Pulmonary artery endothelial cell (primary cell): Measurements from ENCODE around the gene SERINC1. TPM values are rescaled to one million over a fixed set of nuclear protein-coding genes. Genes with fewer than 3 reads are reported as not detected.
"Not testable (repeated sequence)": the region's sequence is repeated elsewhere in the genome, so short reads cannot be mapped to it uniquely, and the experiment has no call there.

ENCODE experiments used
- DNase-seq: peaks from one replicate; pipeline ENCODE4 v3.0.0-alpha.2; 2011; ENCODE audit warnings: low read depth, low spot score
- total RNA-seq: library from RNA; depleted of rRNA; stranded (reverse); fragments of >200 nt; gene quantifications from 2 replicates; pipeline ENCODE4 v1.2.3, GENCODE V29; 2014

The SERINC1 gene
- total RNA-seq: 143 and 194 TPM in 2 replicates

DNA sequence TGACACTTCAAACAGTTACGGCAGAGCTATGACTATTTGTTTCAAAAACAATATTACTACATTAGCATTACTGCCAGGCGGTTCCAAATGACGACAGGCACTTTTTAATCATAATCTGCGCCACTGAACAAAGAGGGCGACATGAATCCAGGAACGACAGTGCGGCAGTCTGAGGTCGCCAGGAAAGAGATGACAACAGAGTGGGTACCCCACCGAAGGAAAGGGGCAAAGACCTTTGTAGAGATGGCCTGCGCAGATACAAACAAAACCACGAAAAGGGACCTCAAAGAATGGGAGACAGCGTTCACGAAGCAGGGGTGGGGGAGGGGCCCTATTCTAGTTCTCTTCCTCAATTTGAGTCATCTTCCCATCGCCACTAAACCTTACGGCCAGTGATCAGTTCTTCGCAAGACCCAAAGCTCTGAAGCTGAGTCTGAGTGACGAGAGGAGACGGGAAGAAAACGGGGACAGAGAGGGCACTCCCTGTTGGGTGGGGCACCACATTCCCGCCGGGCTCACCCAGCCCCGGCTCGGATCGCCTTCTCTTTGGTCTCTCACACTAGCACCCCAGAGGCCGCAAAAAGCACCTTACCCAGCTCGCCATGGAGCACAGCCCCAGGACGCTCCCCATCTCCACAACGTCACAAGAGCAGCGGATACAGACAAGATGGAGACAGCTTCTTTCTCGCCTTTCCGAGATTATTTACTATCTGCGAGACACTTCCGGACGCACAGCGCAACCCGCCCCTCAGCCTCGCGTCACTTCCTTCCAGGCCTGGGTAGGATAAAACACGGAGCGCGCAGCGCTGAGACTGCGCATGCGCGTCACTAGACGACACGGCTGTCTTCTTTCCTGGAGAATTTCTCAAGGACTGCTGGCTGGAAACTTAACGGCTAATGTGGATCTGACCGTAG is at the start of gene SERINC1:
SERINC1 (minus strand) TSS at position 701 of the 915 bp plus-strand sequence; CDS start at position 631, 70 bp downstream.
- peak; percentile 89 for DNase-seq

DNA sequence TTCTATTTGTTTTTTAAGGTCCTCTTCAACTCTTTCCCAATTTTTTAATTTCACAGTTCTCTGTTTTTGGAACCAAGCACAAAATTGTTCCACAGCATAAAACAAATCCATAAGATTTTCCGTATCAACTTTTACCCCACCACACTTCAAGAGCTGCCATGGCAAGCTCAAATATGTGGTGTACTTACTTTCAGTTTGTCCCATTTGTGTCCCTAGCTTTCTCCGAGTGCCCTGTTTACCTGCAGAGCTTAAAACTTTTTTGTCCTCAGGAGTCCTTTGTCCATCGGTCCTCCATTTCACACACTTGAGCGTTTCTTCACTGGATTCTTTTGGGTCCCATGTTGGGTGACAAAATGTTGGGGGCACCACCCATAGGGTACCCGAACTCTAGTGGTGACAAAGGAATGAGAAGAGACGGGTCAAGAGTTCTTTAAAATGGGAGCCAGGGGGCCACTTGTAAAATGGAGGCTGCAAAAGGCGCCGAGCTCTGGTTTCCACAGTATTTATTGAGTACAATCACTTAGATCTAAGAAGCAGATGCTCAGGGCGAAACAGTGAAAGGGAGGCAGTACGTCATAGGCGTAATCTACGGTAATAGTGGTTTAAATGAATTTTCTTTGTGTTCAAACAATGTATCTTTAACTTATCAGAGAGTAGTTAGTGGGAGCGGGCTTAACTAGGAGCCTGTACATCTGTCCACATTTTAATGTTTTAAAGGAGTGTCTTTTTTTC is 39.8 kb upstream of the SERINC1 start:
- DNase-seq: no peak

DNA sequence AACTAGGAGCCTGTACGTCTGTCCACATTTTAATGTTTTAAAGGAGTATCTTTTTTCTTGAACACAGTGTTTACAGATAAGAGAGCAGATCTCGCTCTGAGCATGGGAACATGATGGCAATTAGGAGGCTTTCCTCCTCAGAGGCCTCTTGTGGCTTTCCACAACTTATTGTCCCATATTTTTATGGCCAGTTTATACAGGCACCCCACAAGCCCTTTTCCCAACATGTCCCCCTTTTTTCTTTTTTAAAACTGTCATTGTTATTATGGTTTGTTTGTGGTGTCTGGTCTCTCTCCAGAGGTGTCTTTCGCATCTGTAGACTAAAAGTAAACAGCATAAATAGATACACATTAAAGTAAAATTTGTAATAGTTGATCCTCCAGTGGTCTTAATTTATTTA is 33.6 kb upstream of the SERINC1 start:
- DNase-seq: not testable (repeated sequence)

DNA sequence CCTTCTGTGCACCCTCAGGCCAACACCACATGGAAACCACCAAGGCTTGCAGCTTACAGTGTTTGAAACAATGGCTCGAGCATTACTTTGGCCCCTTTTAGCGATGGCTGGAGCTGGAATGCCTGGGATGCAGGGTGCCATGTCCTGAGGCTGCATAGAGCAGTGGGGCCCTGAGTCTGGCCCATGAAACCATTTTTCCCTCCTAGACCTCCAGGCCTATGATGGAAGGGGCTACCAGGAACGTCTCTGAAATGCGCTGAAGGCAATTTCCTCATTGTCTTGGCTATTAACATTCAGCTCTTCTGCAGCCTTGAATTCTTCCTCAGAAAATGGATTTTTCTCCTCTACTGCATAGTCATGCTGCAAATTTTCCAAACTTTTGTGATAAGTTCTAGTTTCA is 29.9 kb upstream of the SERINC1 start:
- DNase-seq: no peak

DNA sequence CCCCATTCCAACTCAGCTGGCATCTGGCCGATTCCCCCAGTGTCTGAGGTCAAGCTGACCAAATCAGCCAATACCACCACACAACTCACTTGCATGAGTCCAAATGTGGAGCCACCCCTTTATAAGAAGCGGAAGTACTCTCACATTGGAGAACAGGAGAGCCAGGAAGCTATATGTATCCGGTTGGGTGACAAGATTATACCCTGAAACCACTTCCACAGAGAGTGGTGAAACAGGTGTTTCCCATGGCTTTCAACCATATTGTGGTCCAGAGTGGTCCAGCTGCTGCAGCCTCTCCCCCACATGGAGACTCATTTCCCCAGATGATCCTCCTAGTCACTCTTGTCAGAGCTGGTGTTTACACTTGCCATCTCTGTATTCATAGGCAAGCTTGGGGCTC is 24.0 kb upstream of the SERINC1 start:
- DNase-seq: no peak

DNA sequence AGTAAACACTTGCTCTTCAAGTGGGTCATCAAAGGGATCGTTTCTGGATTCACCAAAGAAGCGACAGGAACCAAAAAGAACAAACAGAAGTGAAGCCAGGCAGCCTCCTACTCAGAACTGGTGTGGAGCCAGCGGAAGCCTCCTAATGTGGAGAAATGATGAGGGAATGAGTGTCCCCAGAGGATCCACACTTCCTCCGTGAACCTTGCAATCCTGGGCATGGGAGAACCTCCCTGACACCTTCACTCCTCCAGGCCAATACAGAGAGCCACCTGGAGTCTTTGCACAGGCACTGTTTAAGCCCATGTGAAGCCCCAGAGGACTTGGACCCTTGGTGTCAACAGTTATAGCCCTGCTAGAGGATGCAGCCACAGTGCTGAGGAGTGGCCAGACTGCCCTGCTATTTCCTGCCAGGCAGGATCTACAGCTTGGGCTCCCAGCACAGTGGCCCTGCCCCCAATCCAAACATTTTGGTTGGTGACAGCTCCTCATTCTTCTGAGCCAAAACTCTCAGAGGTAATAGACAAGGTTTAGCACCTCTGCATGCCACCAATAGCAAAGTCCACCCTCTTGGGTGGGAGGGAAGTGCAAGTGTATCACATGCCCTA is 23.2 kb upstream of the SERINC1 start:
- no peak for DNase-seq

DNA sequence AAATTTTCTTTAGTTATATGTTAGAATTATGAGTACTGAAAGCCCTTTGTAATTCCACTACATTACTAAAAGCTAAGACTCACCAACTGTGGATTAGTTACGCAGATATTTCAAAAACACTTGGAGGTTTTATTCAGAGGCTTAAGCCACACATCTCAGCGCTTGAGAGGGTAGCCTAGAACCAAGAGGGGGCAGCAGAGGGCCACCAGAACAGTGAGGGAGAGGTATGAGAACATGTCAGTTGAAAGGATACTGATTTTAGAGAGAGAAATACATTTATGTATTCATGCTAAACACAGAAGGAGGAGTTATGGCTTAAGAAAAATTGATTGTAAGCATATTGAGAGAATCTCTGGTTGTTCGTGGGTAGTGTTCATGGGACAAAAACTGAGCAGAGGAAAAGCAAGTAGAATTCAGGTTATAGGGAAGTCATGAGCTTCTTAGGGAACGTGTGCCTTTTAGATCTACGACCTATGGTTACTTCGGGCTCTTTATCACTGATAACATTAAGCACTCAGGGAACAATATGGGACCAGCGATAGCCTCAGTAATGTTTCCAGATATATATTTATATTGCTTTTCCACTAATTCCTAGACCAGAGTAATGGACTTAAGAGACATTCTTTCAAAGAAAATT is 20.4 kb upstream of the SERINC1 start:
- peak; percentile 32 for DNase-seq

DNA sequence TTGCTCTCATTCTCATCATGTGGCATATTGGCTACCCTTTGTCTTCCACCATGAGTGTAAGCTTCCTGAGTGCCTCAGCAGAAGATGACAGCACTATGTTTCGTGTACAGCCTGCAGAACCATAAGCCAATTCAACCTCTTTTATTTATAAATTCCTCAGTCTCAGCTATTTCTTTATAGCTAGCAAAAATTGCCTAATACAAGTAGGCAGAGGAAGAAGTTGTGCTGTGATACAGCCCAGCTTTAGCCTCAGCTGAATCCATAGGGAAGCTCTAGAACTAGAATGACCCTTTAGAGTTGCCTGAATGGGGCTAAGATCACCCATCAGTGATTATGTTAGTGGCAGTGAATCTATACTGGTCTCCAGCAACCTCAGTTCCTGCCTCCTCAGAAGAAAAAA is 19.0 kb upstream of the SERINC1 start:
- no peak for DNase-seq

DNA sequence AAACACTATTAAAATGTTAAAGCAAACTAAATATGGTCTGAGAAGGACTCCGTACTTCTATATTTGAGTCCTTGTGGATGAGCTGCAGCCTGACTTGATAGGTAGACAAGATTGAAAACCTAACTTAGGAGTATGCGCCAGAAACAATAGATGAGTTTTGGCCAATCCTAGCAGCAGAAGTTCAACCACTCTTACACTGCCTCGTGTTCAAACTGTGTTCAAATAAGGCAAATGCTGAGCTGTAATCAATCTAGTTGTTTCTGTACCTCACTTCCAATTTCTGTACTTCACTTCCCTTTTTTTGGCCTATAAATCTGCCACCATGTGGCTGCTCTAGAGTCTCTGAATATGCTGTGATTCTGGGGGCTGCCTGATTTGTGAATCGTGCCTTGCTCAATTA is 13.2 kb upstream of the SERINC1 start:
- no peak for DNase-seq

DNA sequence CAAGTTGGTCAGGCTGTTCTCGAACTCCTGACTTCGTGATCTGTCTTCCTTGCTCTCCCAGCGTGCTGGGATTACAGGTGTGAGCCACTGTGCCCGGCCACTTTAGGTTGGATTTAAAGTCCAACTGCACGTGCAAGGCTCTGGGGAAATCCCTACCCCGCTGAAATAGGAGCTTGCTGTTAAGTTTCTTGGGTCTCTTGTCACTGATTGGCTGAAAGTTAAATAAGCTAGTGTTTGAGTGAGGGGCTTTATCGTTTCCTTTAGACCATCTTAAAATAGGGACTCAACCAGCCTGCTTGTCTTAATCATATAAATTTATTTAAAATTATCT is 11.1 kb upstream of the SERINC1 start:
- no peak for DNase-seq

DNA sequence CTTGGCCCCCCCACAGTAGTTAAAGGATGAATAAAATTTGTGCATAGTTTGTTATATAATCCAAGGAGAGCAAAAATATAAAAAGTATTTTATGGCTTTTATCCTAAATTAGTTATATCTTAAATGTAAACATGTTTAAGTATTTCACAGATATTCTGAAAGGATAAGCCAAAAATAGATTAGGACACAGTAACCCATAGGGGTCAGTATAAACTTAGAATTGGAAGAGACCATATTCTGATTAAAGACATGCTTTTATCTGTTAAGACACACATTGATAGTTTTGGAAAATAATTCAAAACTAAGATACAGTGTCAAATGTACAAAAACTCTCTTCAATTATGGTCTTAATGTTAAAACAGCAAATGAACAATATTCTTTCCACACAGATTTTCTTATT is 4.5 kb upstream of the SERINC1 start:
- no peak for DNase-seq

DNA sequence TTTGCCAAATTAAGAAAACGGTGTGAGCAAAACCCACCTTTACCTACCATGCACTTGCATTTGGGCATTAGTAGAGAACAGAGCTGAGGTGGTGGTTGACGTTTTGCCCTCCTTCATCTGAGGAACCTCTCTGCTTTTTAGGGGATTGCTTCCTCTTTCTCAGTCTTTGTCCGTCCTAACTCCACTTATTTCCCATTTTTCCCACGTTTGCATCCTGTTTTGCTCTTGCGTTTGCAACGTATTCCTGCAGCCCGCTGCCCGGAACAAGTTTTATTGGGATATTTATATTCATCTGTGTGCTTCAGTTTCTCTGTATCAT is 374 bp upstream of the SERINC1 start:
- no peak for DNase-seq

DNA sequence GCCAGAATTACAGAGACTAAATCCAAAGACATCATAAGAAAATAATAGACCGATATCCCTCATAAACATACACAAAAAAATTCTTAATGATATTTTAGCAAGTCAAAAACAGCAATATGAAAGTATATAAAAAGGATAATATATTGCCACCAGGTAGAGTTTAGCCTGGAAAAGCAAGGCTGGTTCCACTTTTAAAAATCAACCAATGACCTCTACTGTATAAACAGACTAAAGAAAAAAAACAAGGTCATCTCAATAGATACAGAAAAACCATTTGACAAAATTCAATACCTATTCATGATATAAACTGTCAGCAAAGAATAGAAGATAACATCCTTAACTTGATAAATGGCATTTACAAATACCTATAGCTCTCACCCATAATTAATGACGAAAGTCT is 9.7 kb downstream of the SERINC1 start:
- DNase-seq: no peak

DNA sequence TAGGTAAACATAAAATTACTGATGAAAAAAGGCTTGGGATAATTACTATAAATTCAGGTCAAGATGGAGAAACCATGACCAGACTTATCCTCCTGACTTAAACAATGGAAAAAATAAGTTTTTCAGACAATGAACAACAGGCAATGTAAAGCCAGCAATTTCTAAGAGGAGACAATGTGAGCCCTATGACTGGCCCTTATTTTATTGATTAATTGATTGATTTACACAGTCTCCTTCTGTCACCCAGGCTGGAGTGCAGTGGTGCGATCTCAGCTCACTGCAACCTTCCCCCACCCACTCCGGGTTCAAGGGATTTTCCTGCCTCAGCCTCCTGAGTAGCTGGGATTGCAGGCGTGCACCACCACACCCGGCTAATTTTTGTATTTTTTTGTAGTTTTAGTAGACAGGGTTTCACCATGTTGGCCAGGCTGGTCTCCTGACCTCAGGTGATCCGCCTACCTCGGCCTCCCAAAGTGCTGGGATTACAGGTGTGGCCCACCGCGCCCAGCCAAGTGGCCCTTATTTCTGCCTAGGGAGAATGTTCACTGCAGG is 11.7 kb downstream of the SERINC1 start:
- not testable (repeated sequence) for DNase-seq

DNA sequence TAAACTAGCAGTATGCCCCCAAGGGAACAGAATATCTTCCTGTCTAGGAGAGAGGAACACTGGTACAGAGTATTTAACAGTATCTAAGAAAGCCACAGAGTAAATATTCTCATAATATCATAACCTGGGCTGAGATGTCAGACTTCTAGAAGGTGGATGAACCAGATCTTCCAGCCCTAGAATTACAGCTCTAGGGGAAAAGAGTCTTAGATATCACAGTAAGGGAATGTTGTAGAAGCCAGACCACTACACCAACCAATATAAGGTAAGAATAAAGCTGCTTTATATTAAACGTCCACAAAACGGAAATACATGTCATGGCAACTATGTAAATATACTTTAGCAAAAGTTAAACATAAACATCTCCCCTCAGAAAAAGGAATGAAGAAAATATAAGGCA is 12.4 kb downstream of the SERINC1 start:
- no peak for DNase-seq

DNA sequence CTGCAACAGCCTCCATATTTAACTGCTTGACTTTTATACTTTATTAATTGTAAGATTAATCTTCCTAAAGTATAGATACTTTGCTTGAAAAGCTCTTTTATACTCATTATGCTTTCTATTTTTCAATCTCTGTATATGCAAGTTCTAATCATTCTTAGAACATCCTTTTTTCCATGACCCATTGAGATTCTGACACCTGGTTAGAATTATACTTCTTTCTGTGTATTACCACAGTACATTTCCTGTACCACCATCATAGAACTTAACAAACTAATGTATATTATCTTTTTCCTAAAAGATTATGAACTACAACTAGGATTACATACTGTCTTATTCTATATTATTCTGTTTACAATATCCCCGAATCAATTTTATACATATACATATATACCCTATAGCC is 13.5 kb downstream of the SERINC1 start:
- DNase-seq: no peak

DNA sequence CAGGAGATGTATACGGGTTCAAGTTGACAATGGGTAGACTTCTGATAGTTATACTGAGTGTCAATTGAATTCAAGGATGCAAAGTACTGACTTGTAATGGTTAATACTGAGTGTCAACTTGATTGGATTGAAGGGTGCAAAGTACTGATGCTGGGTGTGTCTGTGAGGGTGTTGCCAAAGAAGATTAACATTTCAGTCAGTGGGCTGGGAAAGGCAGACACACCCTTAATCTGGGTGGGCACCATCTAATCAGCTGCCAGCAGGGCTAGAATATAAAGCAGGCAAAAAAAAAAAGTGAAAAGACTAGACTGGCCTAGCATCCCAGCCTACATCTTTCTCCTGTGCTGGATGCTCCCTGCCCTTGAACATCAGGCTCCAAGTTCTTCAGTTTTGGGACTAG is 16.5 kb downstream of the SERINC1 start:
- DNase-seq: not testable (repeated sequence)

DNA sequence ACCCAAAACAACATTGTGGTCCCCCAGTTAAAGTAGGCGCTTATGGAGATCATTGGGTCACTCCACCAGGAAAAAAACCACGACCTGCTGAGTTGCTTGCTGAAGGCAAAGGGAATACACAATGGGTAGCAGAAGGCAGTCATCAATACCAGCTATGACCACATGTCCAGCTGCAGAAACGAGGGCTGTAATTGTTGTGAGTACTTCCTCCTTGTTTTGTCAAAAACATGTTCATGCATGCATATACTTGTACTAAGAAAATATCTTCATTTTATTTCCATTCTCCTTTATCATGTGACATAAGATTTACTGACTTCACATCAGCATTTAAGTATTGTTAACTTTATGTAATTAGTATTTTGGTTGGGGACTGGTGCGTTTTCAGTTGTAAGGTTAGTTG is 16.9 kb downstream of the SERINC1 start:
- DNase-seq: no peak

DNA sequence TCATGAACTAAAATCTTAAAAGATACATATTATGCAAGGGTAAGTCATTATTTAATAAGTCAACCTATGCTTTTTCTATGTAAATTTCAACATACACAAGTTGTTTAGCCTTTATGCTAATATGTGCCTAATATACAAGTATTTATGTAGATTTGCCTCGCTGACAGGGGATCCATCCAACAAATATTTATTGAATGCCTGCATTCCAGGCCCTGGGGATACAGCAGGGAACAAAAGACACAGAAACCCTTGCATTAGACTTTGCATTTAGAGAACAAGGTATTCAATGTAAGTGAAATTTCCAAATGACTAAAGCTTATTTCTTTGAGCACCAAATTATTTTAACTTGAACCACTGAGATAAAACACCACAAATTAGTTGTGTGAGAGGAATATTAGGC is 19.1 kb downstream of the SERINC1 start:
- no peak for DNase-seq

DNA sequence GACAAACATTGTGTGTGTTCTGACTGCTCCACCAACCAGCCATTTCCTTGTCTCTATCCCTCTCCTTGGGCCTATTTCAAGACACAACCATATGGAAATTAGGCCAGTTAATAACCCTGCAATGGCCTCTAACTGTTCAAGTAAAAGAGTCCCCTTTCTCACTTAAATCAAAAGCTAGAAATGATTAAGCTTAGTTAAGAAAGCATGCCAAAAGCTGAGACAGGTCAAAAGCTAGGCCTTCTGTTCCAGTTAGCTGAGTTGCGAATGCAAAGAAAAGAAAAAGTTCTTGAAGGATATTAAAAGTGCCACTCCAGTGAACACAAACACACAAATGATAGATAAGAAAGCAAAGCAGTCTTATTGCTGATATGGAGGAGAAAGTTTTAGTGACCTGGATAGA is 22.5 kb downstream of the SERINC1 start:
- no peak for DNase-seq

DNA sequence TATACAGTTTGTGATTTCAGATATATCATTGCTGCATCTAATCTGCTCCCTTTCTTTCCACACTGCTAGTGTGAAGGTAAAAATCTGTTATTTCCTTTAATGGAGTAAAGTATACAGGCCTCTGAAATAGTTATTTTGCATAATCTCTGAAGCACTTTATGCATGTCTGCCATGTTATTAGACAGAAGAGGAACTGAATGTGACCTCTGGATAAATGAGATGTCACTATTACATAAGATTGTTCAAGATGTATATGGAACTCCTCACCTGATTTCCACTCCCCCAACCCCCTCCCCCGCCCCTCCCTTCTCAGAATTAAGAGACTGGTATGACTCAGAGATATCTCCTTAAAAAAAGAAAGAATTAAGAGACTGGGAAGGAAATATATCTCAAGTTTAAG is 26.3 kb downstream of the SERINC1 start:
- no peak for DNase-seq

DNA sequence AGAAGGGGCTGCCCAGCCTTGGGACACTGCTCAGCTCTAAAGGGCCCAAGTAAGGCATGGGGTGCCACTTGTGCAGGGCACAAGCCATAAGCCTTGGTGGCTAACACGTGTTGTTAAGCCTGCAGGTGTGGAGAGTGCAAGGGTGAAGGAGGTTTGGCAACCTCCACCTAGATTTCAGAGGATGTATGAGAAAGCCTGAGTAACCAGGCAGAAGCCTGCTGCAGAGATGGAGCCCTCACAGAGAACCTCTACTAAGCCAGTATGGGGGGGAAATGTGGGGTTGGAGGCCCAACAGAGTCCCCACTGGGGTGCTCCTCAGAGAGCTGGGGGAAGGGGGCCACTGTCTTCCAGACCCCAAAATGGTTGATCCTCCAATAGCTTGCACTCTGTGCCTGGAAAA is 32.6 kb downstream of the SERINC1 start:
- DNase-seq: no peak
